WERI-Rb-1 (cell line): ENCODE data around the gene TATDN2.

ENCODE experiments used
- DNase-seq: peaks from one replicate; pipeline ENCODE4 v3.0.0-alpha.2; 2020
- H3K27ac ChIP-seq: fragments of 250-450 bp; sonication (Bioruptor Pico); 2 replicates; pipeline ENCODE4 v1.5.1; 2020; ENCODE audit warnings: mild to moderate bottlenecking, moderate library complexity
- H3K27me3 ChIP-seq: fragments of 250-450 bp; sonication (Bioruptor Pico); 2 replicates; pipeline ENCODE4 v1.5.1; 2021; ENCODE audit warnings: mild to moderate bottlenecking, low read depth, moderate library complexity; ENCODE audit not compliant: insufficient read depth, severe bottlenecking
- H3K36me3 ChIP-seq: fragments of 250-450 bp; sonication (Bioruptor Pico); 2 replicates; pipeline ENCODE4 v1.5.1; 2020; ENCODE audit warnings: mild to moderate bottlenecking, moderate library complexity
- H3K4me3 ChIP-seq: 2 replicates; pipeline ENCODE4 v1.5.1; 2011; ENCODE audit warnings: low read depth, mild to moderate bottlenecking, control low read depth, low read length
- H3K9me3 ChIP-seq: fragments of 250-450 bp; sonication (Bioruptor Pico); 2 replicates; pipeline ENCODE4 v1.5.1; 2021; ENCODE audit warnings: mild to moderate bottlenecking, moderate library complexity; ENCODE audit not compliant: severe bottlenecking
- CTCF ChIP-seq: IDR thresholded peaks from 2 replicates; pipeline ENCODE4 v1.5.1; 2011; ENCODE audit warnings: low read depth, mild to moderate bottlenecking, control low read depth, inconsistent platforms, low read length

TATDN2 gene

GRCh38 chr3:10329495-10330015, 81.3 kb downstream of the TATDN2 start:
- Histone ChIP-seq H3K9me3 (no peaks in the 10 kb centered on the region), H3K27me3 (no peaks in the 10 kb centered on the region), H3K36me3 (no peaks in the 10 kb centered on the region), H3K27ac (no peak overlapping the region), H3K4me3 (no peak overlapping the region)
- DNase-seq = no peak
- no peak for TF ChIP-seq CTCF

- DNase-seq = no peak
- no peaks in the 10 kb centered on the region for H3K27me3 ChIP-seq
- no peak for TF ChIP-seq CTCF
- no peak overlapping the region for H3K4me3 ChIP-seq
- no peaks in the 10 kb centered on the region for H3K9me3 ChIP-seq
- no peak overlapping the region for H3K27ac ChIP-seq
- H3K36me3 ChIP-seq = no peaks in the 10 kb centered on the region
Measured at GRCh38 chr3:10330319-10330718, 82.1 kb downstream of the TATDN2 start.
